OCI-LY7 (cell line): ENCODE measurements around the gene ATG4B. TPM values are rescaled to one million over a fixed set of nuclear protein-coding genes. Genes with fewer than 3 reads are reported as not detected.

Source experiments
- BruUV-seq: library from RNA; stranded (reverse); fragments of 400-500 nt; replicated peaks from 2 replicates; lab custom pipeline; 2021; lab: Mats Ljungman, UMichigan
- CTCF ChIA-PET: fragments of 300-600 bp; sonication (Branson Sonifier 250); formaldehyde crosslinking; loops from one replicate; lab custom pipeline; 2022; ENCODE audit warnings: antibody characterized with exemption; ENCODE audit not compliant: unreplicated experiment; lab: Charles Lee
- POLR2A ChIA-PET: fragments of 300-600 bp; sonication (Branson Sonifier 250); formaldehyde crosslinking; loops from one replicate; lab custom pipeline; 2022; ENCODE audit warnings: antibody characterized with exemption; lab: Charles Lee
- DNase-seq: peaks from one replicate; pipeline ENCODE4 v3.0.0-alpha.2; 2015; ENCODE audit warnings: low spot score
- H2AFZ ChIP-seq: fragments of 200-600 bp; sonication (generic), shearing (Covaris generic); 2 replicates; pipeline ENCODE4 v1.6.1; 2014; ENCODE audit warnings: mild to moderate bottlenecking, antibody characterized with exemption, low read length, moderate library complexity
- H3K27ac ChIP-seq: fragments of 200-600 bp; sonication (generic); 2 replicates; pipeline ENCODE4 v1.5.1; 2014; ENCODE audit warnings: mixed run types, low read depth, mild to moderate bottlenecking, moderate library complexity, low read length, inconsistent platforms; ENCODE audit not compliant: poor library complexity, severe bottlenecking
- H3K36me3 ChIP-seq: fragments of 200-600 bp; sonication (generic); 2 replicates; pipeline ENCODE4 v1.6.1; 2014; ENCODE audit warnings: mild to moderate bottlenecking, antibody characterized with exemption, low read length, moderate library complexity, mixed read lengths; ENCODE audit not compliant: insufficient read depth
- H3K4me1 ChIP-seq: fragments of 200-600 bp; sonication (generic); 2 replicates; pipeline ENCODE4 v1.5.1; 2014; ENCODE audit warnings: mild to moderate bottlenecking, low read length; ENCODE audit not compliant: insufficient read depth, poor library complexity, severe bottlenecking
- H3K4me2 ChIP-seq: fragments of 200-600 bp; sonication (generic); 2 replicates; pipeline ENCODE4 v1.6.1; 2014; ENCODE audit warnings: mild to moderate bottlenecking, low read length
- H3K4me3 ChIP-seq: fragments of 200-600 bp; sonication (generic); 2 replicates; pipeline ENCODE4 v1.5.1; 2014; ENCODE audit warnings: mild to moderate bottlenecking, low read depth, low read length; ENCODE audit not compliant: poor library complexity, severe bottlenecking
- H3K79me2 ChIP-seq: fragments of 200-600 bp; sonication (generic); 2 replicates; pipeline ENCODE4 v1.6.1; 2016; ENCODE audit warnings: low read depth, mild to moderate bottlenecking, low read length, moderate library complexity, mixed read lengths; ENCODE audit not compliant: insufficient read depth
- H3K9me2 ChIP-seq: fragments of 200-600 bp; sonication (generic); 2 replicates; pipeline ENCODE4 v1.6.1; 2016; ENCODE audit warnings: mild to moderate bottlenecking, low read length, mixed read lengths; ENCODE audit not compliant: insufficient read depth
- H3K9me3 ChIP-seq: fragments of 200-600 bp; sonication (generic); 2 replicates; pipeline ENCODE4 v1.6.1; 2014; ENCODE audit warnings: mild to moderate bottlenecking, mixed run types, low read length, mixed read lengths
- H4K20me1 ChIP-seq: fragments of 200-600 bp; sonication (generic); 2 replicates; pipeline ENCODE4 v1.6.1; 2014; ENCODE audit warnings: mild to moderate bottlenecking, antibody characterized with exemption, low read length, moderate library complexity, mixed read lengths; ENCODE audit not compliant: insufficient read depth
- CTCF ChIP-seq: fragments of 200-600 bp; sonication (generic); conservative IDR thresholded peaks from 2 replicates; pipeline ENCODE4 v1.5.1; 2014; ENCODE audit warnings: mild to moderate bottlenecking, antibody characterized with exemption, low read length, moderate library complexity, mixed read lengths
- EZH2phosphoT487 ChIP-seq: fragments of 200-600 bp; sonication (generic); IDR thresholded peaks from 2 replicates; pipeline ENCODE4 v1.6.1; 2018; ENCODE audit warnings: low read depth, borderline replicate concordance, mild to moderate bottlenecking, mixed run types, antibody characterized with exemption, low read length, moderate library complexity, mixed read lengths
- intact Hi-C: fragments of 100-400 bp; cut with micrococcal nuclease; formaldehyde crosslinking; loops from one replicate; pipeline ENCODE4 v1.10.0; 2022; ENCODE audit not compliant: unreplicated experiment
- total RNA-seq, 2 experiments: library from RNA; depleted of rRNA in 1 of 2; stranded (reverse); fragments of >200 nt in 1 of 2; shearing (Covaris generic) in 1 of 2; gene quantifications; 2 replicates each; pipeline ENCODE4 v1.2.3, GENCODE V29; 2014 to 2022

Gene ATG4B
- total RNA-seq, 2 experiments from 2014 or later, result 72.4 to 133 TPM

GRCh38 chr2:241702155-241703031 lies 64.9 kb downstream of the ATG4B start:
- TF ChIP-seq EZH2phosphoT487 (no peak), CTCF (peak; percentile 78)
- POLR2A ChIA-PET, result interaction anchor here (0.6 to 6.7 kb wide), 3 partner anchors 15 to 307 kb away, joined by 3 to 46 read pairs (median 5); partner anchors contain the start of gene DTYMK
- peaks cover 38% of the 10 kb centered on the region for H3K36me3 ChIP-seq
- peaks cover 12% of the 10 kb centered on the region for H3K9me3 ChIP-seq
- H3K4me1 ChIP-seq, result peaks cover 23% of the 10 kb centered on the region
- no peak overlapping the region for H2AFZ ChIP-seq
- intact Hi-C loops, result loop anchor here (1.0 to 5.0 kb wide), 3 partner anchors 32 to 1140 kb away; partner anchors contain the start of genes D2HGDH, DUSP28, HDLBP and SEPTIN2
- no peaks in the 10 kb centered on the region for H3K9me2 ChIP-seq
- CTCF ChIA-PET, result interaction anchor here (0.6 to 1.2 kb wide), 5 partner anchors 9 to 176 kb away, joined by 3 to 15 read pairs (median 6); no protein-coding TSS in a partner anchor
- H3K79me2 ChIP-seq, result peaks cover 20% of the 10 kb centered on the region
- peak overlapping the region; percentile 99 for H3K4me2 ChIP-seq
- DNase-seq, result peak; percentile 90
- H3K27ac ChIP-seq, result peak overlapping the region; percentile 92
- BruUV-seq, result no TSS peak
- peaks cover 5% of the 10 kb centered on the region; the same call in 1 of the 2 replicates for H4K20me1 ChIP-seq
- peak overlapping the region; percentile 94 for H3K4me3 ChIP-seq

- TF ChIP-seq CTCF (no peak; the same call in 1 of the 2 replicates), EZH2phosphoT487 (no peak)
- H3K9me3 ChIP-seq, result peaks cover 12% of the 10 kb centered on the region
- H3K36me3 ChIP-seq, result peaks cover 46% of the 10 kb centered on the region
- H4K20me1 ChIP-seq, result peaks cover 5% of the 10 kb centered on the region; the same call in 1 of the 2 replicates
- no TSS peak for BruUV-seq
- ChIA-PET POLR2A (interaction anchor here (0.6 to 6.7 kb wide), 3 partner anchors 15 to 1081 kb away, joined by 3 to 46 read pairs (median 3); partner anchors contain the start of gene DTYMK), CTCF (interaction anchor here (1.1 to 1.2 kb wide), 2 partner anchors 30 to 135 kb away, joined by 3 read pairs; no protein-coding TSS in a partner anchor)
- intact Hi-C loops, result loop anchor here (5.0 kb wide), 2 partner anchors 386 to 1141 kb away; partner anchors contain the start of genes DUSP28, HDLBP and SEPTIN2
- H3K79me2 ChIP-seq, result peaks cover 20% of the 10 kb centered on the region
- peaks cover 23% of the 10 kb centered on the region for H3K4me1 ChIP-seq
- H3K4me2 ChIP-seq, result peak overlapping the region; percentile 99
- no peak for DNase-seq
- no peaks in the 10 kb centered on the region for H3K9me2 ChIP-seq
- no peak overlapping the region for H2AFZ ChIP-seq
- H3K4me3 ChIP-seq, result peak overlapping the region; percentile 94
- peak overlapping the region; percentile 32 for H3K27ac ChIP-seq
These were observed 65.6 kb downstream of the ATG4B start for GRCh38 chr2:241703032-241703604.
